ENCODE results near the gene FN1. TPM values are rescaled to one million over a fixed set of nuclear protein-coding genes. Genes with fewer than 3 reads are reported as not detected.

The FN1 gene
- polyA plus RNA-seq, 1 donor (not counting 4 experiments of a cell fraction or from before 2014, with no cell fraction given) = 1,649 TPM

GRCh38 chr2:215442401-215442787 is 6.5 kb upstream of the FN1 start:
- Histone ChIP-seq H3K9me3 (ENCODE audit: control insufficient read depth, low read depth, low read length) (no peaks in the 10 kb centered on the region), H3K9ac (ENCODE audit: control insufficient read depth, extremely low read depth, insufficient read depth, low read length) (no peak overlapping the region), H3K36me3 (ENCODE audit: control insufficient read depth in 2 of 2, extremely low read depth in 1 of 2, insufficient read depth in 2 of 2, low read length in 2 of 2) (no peaks in the 10 kb centered on the region), H3K4me1 (ENCODE audit: control insufficient read depth, extremely low read depth, insufficient read depth, low read length) (peaks cover 23% of the 10 kb centered on the region), H3K79me2 (ENCODE audit: control insufficient read depth, insufficient read depth, low read length) (no peaks in the 10 kb centered on the region), H3K27me3 (ENCODE audit: control insufficient read depth, extremely low read depth, insufficient read depth, low read length) (peaks cover 2% of the 10 kb centered on the region), H3K4me2 (ENCODE audit: control insufficient read depth, extremely low read depth, insufficient read depth, low read depth, low read length) (no peak overlapping the region), H4K20me1 (ENCODE audit: control insufficient read depth, extremely low read depth, insufficient read depth, low read length) (no peaks in the 10 kb centered on the region), H2AFZ (ENCODE audit: control insufficient read depth, low read length) (no peak overlapping the region), H3K27ac (ENCODE audit: control insufficient read depth, insufficient read depth, low read length) (no peak overlapping the region), H3K9me1 (ENCODE audit: control insufficient read depth, extremely low read depth, insufficient read depth, low read length) (no peaks in the 10 kb centered on the region), H3K4me3 (ENCODE audit: control insufficient read depth in 2 of 3, extremely low read depth in 1 of 3, insufficient read depth in 2 of 3, low read depth in 1 of 3, low read length in 3 of 3) (no peak overlapping the region)
- no peak for DNase-seq (ENCODE audit: low read depth, low spot score)
- TF ChIP-seq EZH2 (IDR thresholded peaks at IDR 0.05; ENCODE audit: low read length) (no peak), CTCF (optimal IDR thresholded peaks at IDR 0.05 in 1 of 3, IDR thresholded peaks at IDR 0.05 in 1 of 3, conservative IDR thresholded peaks at IDR 0.05 in 1 of 3; ENCODE audit: extremely low read depth in 1 of 3, insufficient read depth in 2 of 3, low read length in 3 of 3) (peak in 2 of 3 experiments; percentile 9 to 11)
- dilution Hi-C loops (cut with MboI; ENCODE audit: extremely low pct_ligation_motif_present, low sequenced_read_pairs) = no loop called here
- FAIRE-seq = no peak

GRCh38 chr2:215441560-215442400 is 5.9 kb upstream of the FN1 start:
- peaks cover 21% of the 10 kb centered on the region for H3K4me1 ChIP-seq (ENCODE audit: control insufficient read depth, extremely low read depth, insufficient read depth, low read length)
- H3K9ac ChIP-seq (ENCODE audit: control insufficient read depth, extremely low read depth, insufficient read depth, low read length) = no peak overlapping the region
- no peak for TF ChIP-seq CTCF (optimal IDR thresholded peaks at IDR 0.05 in 1 of 3, IDR thresholded peaks at IDR 0.05 in 1 of 3, conservative IDR thresholded peaks at IDR 0.05 in 1 of 3; ENCODE audit: extremely low read depth in 1 of 3, insufficient read depth in 2 of 3, low read length in 3 of 3)
- TF ChIP-seq EZH2 (IDR thresholded peaks at IDR 0.05; ENCODE audit: low read length) = no peak
- dilution Hi-C loops (cut with MboI; ENCODE audit: extremely low pct_ligation_motif_present, low sequenced_read_pairs) = no loop called here
- no peak overlapping the region for H3K27ac ChIP-seq (ENCODE audit: control insufficient read depth, insufficient read depth, low read length)
- DNase-seq (ENCODE audit: low read depth, low spot score) (peak; percentile 71), FAIRE-seq (peak; percentile 90)
- H3K4me2 ChIP-seq (ENCODE audit: control insufficient read depth, extremely low read depth, insufficient read depth, low read depth, low read length) = no peak overlapping the region
- no peak overlapping the region for H3K4me3 ChIP-seq (ENCODE audit: control insufficient read depth in 2 of 3, extremely low read depth in 1 of 3, insufficient read depth in 2 of 3, low read depth in 1 of 3, low read length in 3 of 3)
- no peaks in the 10 kb centered on the region for H3K79me2 ChIP-seq (ENCODE audit: control insufficient read depth, insufficient read depth, low read length)
- H3K27me3 ChIP-seq (ENCODE audit: control insufficient read depth, extremely low read depth, insufficient read depth, low read length) = peaks cover 6% of the 10 kb centered on the region
- no peaks in the 10 kb centered on the region for H3K9me1 ChIP-seq (ENCODE audit: control insufficient read depth, extremely low read depth, insufficient read depth, low read length)
- H3K9me3 ChIP-seq (ENCODE audit: control insufficient read depth, low read depth, low read length) = no peaks in the 10 kb centered on the region
- no peak overlapping the region for H2AFZ ChIP-seq (ENCODE audit: control insufficient read depth, low read length)
- no peaks in the 10 kb centered on the region for H3K36me3 ChIP-seq (ENCODE audit: control insufficient read depth in 2 of 2, extremely low read depth in 1 of 2, insufficient read depth in 2 of 2, low read length in 2 of 2)
- no peaks in the 10 kb centered on the region for H4K20me1 ChIP-seq (ENCODE audit: control insufficient read depth, extremely low read depth, insufficient read depth, low read length)
